MM.1S (cell line): ENCODE results near the gene LMNB1.

Experiments
- DNase-seq: peaks from one replicate; pipeline ENCODE4 v3.0.0-alpha.2; 2015
- H2AFZ ChIP-seq: fragments of 300-600 bp; sonication (generic); 2 replicates; pipeline ENCODE4 v1.6.0; 2016; ENCODE audit warnings: antibody characterized with exemption, low read length
- H3F3A ChIP-seq: fragments of 300-600 bp; sonication (generic); 2 replicates; pipeline ENCODE4 v1.6.1; 2016; ENCODE audit warnings: mild to moderate bottlenecking, antibody characterized with exemption, low read length, moderate library complexity, mixed read lengths; ENCODE audit not compliant: insufficient read depth
- H3K27ac ChIP-seq: fragments of 300-600 bp; sonication (generic); 2 replicates; pipeline ENCODE4 v1.5.1; 2016; ENCODE audit warnings: mild to moderate bottlenecking, low read length
- H3K27me3 ChIP-seq: fragments of 300-600 bp; sonication (generic); replicated peaks from 2 replicates; pipeline ENCODE4 v1.6.0; 2016; ENCODE audit warnings: low read length; ENCODE audit not compliant: insufficient read depth
- H3K36me3 ChIP-seq: fragments of 300-600 bp; sonication (generic); replicated peaks from 2 replicates; pipeline ENCODE4 v1.6.1; 2016; ENCODE audit warnings: mild to moderate bottlenecking, low read length, mixed read lengths; ENCODE audit not compliant: insufficient read depth
- H3K4me1 ChIP-seq: fragments of 300-600 bp; sonication (generic); 2 replicates; pipeline ENCODE4 v1.6.1; 2016; ENCODE audit warnings: low read length, mixed read lengths
- H3K4me2 ChIP-seq: fragments of 300-600 bp; sonication (generic); 2 replicates; pipeline ENCODE4 v1.6.0; 2016; ENCODE audit warnings: low read depth, low read length
- H3K4me3 ChIP-seq: fragments of 300-600 bp; sonication (generic); 2 replicates; pipeline ENCODE4 v1.5.1; 2016; ENCODE audit warnings: low read length, mixed read lengths
- H3K79me2 ChIP-seq: fragments of 300-600 bp; sonication (generic); 2 replicates; pipeline ENCODE4 v1.6.1; 2016; ENCODE audit warnings: mixed run types, low read length, mixed read lengths
- H3K9ac ChIP-seq: fragments of 300-600 bp; sonication (generic); 2 replicates; pipeline ENCODE4 v1.6.1; 2016; ENCODE audit warnings: low read length, mixed read lengths
- H3K9me2 ChIP-seq: fragments of 300-600 bp; sonication (generic); replicated peaks from 2 replicates; pipeline ENCODE4 v1.6.1; 2016; ENCODE audit warnings: mild to moderate bottlenecking, low read length, mixed read lengths; ENCODE audit not compliant: insufficient read depth
- H3K9me3 ChIP-seq: fragments of 300-600 bp; sonication (generic); replicated peaks from 2 replicates; pipeline ENCODE4 v1.6.1; 2016; ENCODE audit warnings: mild to moderate bottlenecking, low read length, mixed read lengths; ENCODE audit not compliant: insufficient read depth
- H4K20me1 ChIP-seq: fragments of 300-600 bp; sonication (generic); 2 replicates; pipeline ENCODE4 v1.6.1; 2016; ENCODE audit warnings: mild to moderate bottlenecking, low read length, moderate library complexity, mixed read lengths; ENCODE audit not compliant: insufficient read depth
- CTCF ChIP-seq: fragments of 300-600 bp; sonication (generic); IDR thresholded peaks from 2 replicates; pipeline ENCODE4 v1.5.1; 2016; ENCODE audit warnings: antibody characterized with exemption, low read length, mixed read lengths
- EZH2 ChIP-seq: fragments of 300-600 bp; sonication (generic); optimal IDR thresholded peaks from 2 replicates; pipeline ENCODE3; 2017; ENCODE audit warnings: low read depth, mild to moderate bottlenecking, antibody characterized with exemption, low read length, mixed read lengths
- EZH2phosphoT487 ChIP-seq: fragments of 300-600 bp; sonication (generic); IDR thresholded peaks from 2 replicates; pipeline ENCODE4 v1.6.1; 2018; ENCODE audit warnings: antibody characterized with exemption, low read length

The LMNB1 gene

DNA sequence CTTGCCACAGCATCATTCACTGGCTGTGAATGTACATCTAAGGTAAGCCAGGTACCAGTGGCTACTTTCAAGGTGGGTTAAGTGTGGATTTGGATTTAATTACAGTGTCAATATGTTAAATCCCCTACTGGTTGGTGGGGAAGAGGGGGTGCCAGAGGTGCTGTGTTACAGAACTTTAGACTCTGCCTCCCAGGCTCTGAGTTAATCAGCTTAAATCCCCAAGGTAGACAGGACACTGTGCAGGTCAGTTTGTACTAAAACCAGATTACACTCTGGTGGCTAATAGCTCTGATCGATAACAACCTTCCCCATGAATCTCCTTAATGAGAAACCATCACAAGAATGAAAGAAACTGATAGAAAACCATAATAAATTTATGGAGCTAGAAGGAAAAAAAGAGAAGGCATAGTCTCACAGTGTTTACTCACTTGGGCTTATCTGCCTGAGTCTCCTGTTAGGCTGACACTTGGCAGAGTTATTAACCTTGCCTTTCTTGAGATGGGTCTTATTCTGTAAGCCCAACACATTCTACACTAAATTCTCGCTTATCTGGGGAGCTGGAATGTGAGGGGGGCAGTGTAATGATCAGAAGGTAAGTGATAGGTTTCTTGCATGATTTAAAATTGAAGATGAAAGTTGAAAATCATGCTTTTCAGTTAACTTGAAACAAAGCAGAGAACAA, 106.8 kb downstream of the LMNB1 start:
- no peaks in the 10 kb centered on the region for H3K4me1 ChIP-seq
- no peaks in the 10 kb centered on the region for H3K36me3 ChIP-seq
- H3K9me2 ChIP-seq, result no peaks in the 10 kb centered on the region
- no peaks in the 10 kb centered on the region for H3K9me3 ChIP-seq
- H3K9ac ChIP-seq, result no peak overlapping the region
- H3K27me3 ChIP-seq, result no peaks in the 10 kb centered on the region
- H3K79me2 ChIP-seq, result no peaks in the 10 kb centered on the region
- no peaks in the 10 kb centered on the region for H3F3A ChIP-seq
- DNase-seq, result no peak
- H3K4me2 ChIP-seq, result no peak overlapping the region
- H2AFZ ChIP-seq, result no peak overlapping the region
- TF ChIP-seq CTCF, result no peak
- no peak for TF ChIP-seq EZH2
- no peak for TF ChIP-seq EZH2phosphoT487
- H3K4me3 ChIP-seq, result no peak overlapping the region
- H3K27ac ChIP-seq, result no peak overlapping the region
- no peaks in the 10 kb centered on the region for H4K20me1 ChIP-seq

GRCh38 chr5:126884269-126884819, 107.4 kb downstream of the LMNB1 start:
- TF ChIP-seq EZH2 (no peak), EZH2phosphoT487 (no peak), CTCF (no peak)
- Histone ChIP-seq H3K27ac (no peak overlapping the region), H3K4me2 (no peak overlapping the region)

More at GRCh38 chr5:126884269-126884819, 107.4 kb downstream of the LMNB1 start:
- Histone ChIP-seq H3K79me2 (no peaks in the 10 kb centered on the region), H3K4me3 (no peak overlapping the region), H3F3A (no peaks in the 10 kb centered on the region), H3K9me3 (no peaks in the 10 kb centered on the region), H3K27me3 (no peaks in the 10 kb centered on the region), H3K9me2 (no peaks in the 10 kb centered on the region), H3K9ac (no peak overlapping the region), H3K36me3 (no peaks in the 10 kb centered on the region), H3K4me1 (no peaks in the 10 kb centered on the region), H4K20me1 (no peaks in the 10 kb centered on the region), H2AFZ (no peak overlapping the region)
- DNase-seq, result no peak
